Heart right ventricle (tissue), 16 donors: Measurements from ENCODE around the gene ZMYND8. TPM values are rescaled to one million over a fixed set of nuclear protein-coding genes. Genes with fewer than 3 reads are reported as not detected.
A peak's percentile ranks its signal among the peaks of the same experiment; 100 is the strongest.

Experiments
- ATAC-seq, 8 donors: fragments of 200-7000 bp; cut with Tn5 transposase; one replicate each; pipeline ENCODE4 v1.9.1; 2020; ENCODE audit warnings: mild to moderate bottlenecking in 8 of 8, moderate library complexity in 8 of 8, moderate number of reproducible peaks in 1 of 8
- DNase-seq, 2 donors: peaks; one replicate each; pipeline ENCODE4 v3.0.0-alpha.2; 2020
- H3K27ac ChIP-seq, 10 donors: fragments of 200-600 bp; sonication (generic) in 2 of 10; one replicate each; pipeline versions ENCODE4 v1.5.0 to v1.8.0; 2020 to 2022; ENCODE audit warnings: mild to moderate bottlenecking in 3 of 10
- H3K27me3 ChIP-seq, 7 donors: fragments of 200-600 bp; one replicate each; pipeline ENCODE4 v1.8.0; 2021 to 2022; ENCODE audit warnings: mild to moderate bottlenecking in 2 of 7
- H3K36me3 ChIP-seq, 9 donors: fragments of 200-600 bp; sonication (generic) in 1 of 9; one replicate each; pipeline versions ENCODE4 v1.5.0 to v1.8.0; 2020 to 2022; ENCODE audit warnings: mild to moderate bottlenecking in 2 of 9
- H3K4me1 ChIP-seq, 9 donors: fragments of 200-600 bp; sonication (generic) in 1 of 9; one replicate each; pipeline versions ENCODE4 v1.5.0 to v1.8.0; 2020 to 2022; ENCODE audit warnings: mild to moderate bottlenecking in 4 of 9
- H3K4me3 ChIP-seq, 10 donors: fragments of 200-600 bp; sonication (generic) in 2 of 10; one replicate each; pipeline versions ENCODE4 v1.5.0 to v1.8.0; 2020 to 2022; ENCODE audit warnings: mild to moderate bottlenecking in 7 of 10, moderate library complexity in 2 of 10
- H3K9me3 ChIP-seq, 11 donors: fragments of 200-600 bp in 10 of 11; sonication (generic) in 2 of 11; one replicate each; pipeline versions ENCODE4 v1.5.0 to v1.8.0; 2013 to 2022; ENCODE audit warnings: mild to moderate bottlenecking in 2 of 11, control low read depth in 1 of 11, moderate library complexity in 1 of 11
- WGBS, 2 donors: extraction: QIAGEN DNeasy Blood & Tissue Kit; methylation state at CpG; one replicate each; pipeline ENCODE4 v1.1.7; 2013; ENCODE audit warnings: inconsistent platforms in 1 of 2; 5-methylcytosine and 5-hydroxymethylcytosine counted together
- intact Hi-C, 10 donors: fragments of 100-400 bp; cut with DNase I; formaldehyde crosslinking; loops; one replicate each; pipeline versions ENCODE4 v1.11.1 to v1.14.2; 2022
- polyA plus RNA-seq, 2 donors: library from polyadenylated mRNA; stranded (reverse); fragments of 200-250 nt; gene quantifications; one replicate each; pipeline ENCODE4 v1.2.3, GENCODE V29; 2013
- total RNA-seq, 10 donors: library from RNA; stranded (reverse); fragmentation: NEBNext Ultra II Directional in 3 of 10; extraction: Animal tissue kit (Norgen Biotek cat#: 25700) in 3 of 10; gene quantifications; one replicate each; pipeline versions ENCODE4 v1.2.1 to v1.2.4, GENCODE V29; 2021 to 2023
- TF ChIP-seq, protein P1 (sequence below), 9 donors: fragments of 200-600 bp; sonication (generic) in 2 of 9; IDR thresholded peaks; one replicate each; pipeline versions ENCODE4 v1.5.0 to v1.8.0; 2021 to 2022; ENCODE audit warnings: antibody characterized with exemption in 9 of 9, mild to moderate bottlenecking in 5 of 9, moderate library complexity in 1 of 9
- donor health status: Arrhythmogenic right ventricular cardiomyopathy.
- donor health status: ischemic (EF 13 %, LVEDD 7.1; RV severe dilation, severe dysfunction).
- donor health status: healthy with polysubstance abuse.
- donor health status: DM: no; HTN: yes; CAD: no.
- donor health status: DM: no; HTN: no; CAD: no.
- donor health status: ischemic (EF 25% LVEDD 6.9; RV normal size, moderate dysfunction).
- donor health status: ischemic (EF 25% LVEDD 5.7; RV mildly dilated, moderate dysfunction).
- donor health status: healthy.
- donor health status: DM: yes; HTN: yes; CAD: no.
- donor health status: Ischemic cardiomyopathy.
- donor health status: ischemic (EF 35%, LVEDD 5.7; RV mildly dilated, moderate dysfunction).
- donor health status: nonischemic (EF 11% LVEDD 7.7; RV severe dilation, severe dysfunction).
- donor health status: DM: yes; HTN: yes; CAD: no.
- donor health status: PGD.
- donor health status: ischemic (EF 29% LVEDD 5.4; RV normal size, mild dysfunction).
- donor health status: nonischemic (EF 23%, LVEDD 6.1; RV moderate dilation, normal function).

ZMYND8 gene
- total and polyA plus RNA-seq, 12 donors, result 6.4 to 39.0 (median 28.0) TPM

DNA sequence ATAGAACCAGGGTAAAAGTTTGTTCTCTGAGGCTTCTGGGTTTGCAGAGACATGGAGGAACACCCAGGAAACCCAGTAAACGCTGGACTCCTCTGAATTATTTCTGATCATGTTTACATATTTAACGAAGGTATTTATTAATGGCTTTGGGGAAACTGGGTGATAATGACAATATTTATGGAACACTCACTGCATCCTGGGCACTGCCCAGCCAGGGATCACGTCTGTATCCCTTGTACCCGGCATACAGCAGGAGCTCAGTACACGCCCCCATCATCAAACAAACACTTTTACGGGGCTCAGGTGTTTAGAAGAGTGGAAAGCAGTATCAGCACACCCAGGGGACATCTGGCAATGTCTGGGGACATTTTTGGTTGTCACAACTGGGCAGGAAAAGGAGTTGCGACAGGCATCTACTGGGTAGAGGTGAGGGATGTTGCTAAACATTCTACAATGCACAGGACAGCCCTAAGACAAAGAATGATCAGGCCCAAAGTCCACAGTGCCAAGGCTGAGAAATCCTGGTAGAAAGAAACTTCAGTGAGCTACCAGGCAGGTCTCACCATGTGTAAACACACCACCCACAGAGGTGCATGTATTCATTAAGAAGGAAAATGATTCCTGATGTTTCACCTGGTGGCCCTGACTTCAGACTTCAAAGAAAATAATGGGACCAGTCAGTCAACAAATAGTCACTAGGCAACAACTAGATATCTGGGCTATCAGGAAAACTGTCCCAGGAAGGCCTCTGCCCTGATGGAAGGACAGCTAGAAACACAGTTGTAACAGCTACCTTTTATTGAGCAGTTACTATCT is 35.3 kb downstream of the ZMYND8 start:
- H3K9me3 ChIP-seq, result no peaks in the 10 kb centered on the region
- 85 to 91% methylated on average over 7 of the region's 7 CpGs for WGBS, 2 donors
- TF ChIP-seq, protein P1, sequence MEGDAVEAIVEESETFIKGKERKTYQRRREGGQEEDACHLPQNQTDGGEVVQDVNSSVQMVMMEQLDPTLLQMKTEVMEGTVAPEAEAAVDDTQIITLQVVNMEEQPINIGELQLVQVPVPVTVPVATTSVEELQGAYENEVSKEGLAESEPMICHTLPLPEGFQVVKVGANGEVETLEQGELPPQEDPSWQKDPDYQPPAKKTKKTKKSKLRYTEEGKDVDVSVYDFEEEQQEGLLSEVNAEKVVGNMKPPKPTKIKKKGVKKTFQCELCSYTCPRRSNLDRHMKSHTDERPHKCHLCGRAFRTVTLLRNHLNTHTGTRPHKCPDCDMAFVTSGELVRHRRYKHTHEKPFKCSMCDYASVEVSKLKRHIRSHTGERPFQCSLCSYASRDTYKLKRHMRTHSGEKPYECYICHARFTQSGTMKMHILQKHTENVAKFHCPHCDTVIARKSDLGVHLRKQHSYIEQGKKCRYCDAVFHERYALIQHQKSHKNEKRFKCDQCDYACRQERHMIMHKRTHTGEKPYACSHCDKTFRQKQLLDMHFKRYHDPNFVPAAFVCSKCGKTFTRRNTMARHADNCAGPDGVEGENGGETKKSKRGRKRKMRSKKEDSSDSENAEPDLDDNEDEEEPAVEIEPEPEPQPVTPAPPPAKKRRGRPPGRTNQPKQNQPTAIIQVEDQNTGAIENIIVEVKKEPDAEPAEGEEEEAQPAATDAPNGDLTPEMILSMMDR (IDR thresholded peaks at IDR 0.05), result no peak
- intact Hi-C loops, result no loop called here
- H3K36me3 ChIP-seq, result no peaks in the 10 kb centered on the region
- no peak for ATAC-seq
- no peak overlapping the region for H3K4me3 ChIP-seq
- H3K27ac ChIP-seq, result peak overlapping the region in 8 of 10 donors; percentile 94 to 99 (median 98)
- DNase-seq, result no peak
- H3K4me1 ChIP-seq, result peaks cover 31 to 65% (median 57%) of the 10 kb centered on the region in 9 donors
- H3K27me3 ChIP-seq, result no peaks in the 10 kb centered on the region

DNA sequence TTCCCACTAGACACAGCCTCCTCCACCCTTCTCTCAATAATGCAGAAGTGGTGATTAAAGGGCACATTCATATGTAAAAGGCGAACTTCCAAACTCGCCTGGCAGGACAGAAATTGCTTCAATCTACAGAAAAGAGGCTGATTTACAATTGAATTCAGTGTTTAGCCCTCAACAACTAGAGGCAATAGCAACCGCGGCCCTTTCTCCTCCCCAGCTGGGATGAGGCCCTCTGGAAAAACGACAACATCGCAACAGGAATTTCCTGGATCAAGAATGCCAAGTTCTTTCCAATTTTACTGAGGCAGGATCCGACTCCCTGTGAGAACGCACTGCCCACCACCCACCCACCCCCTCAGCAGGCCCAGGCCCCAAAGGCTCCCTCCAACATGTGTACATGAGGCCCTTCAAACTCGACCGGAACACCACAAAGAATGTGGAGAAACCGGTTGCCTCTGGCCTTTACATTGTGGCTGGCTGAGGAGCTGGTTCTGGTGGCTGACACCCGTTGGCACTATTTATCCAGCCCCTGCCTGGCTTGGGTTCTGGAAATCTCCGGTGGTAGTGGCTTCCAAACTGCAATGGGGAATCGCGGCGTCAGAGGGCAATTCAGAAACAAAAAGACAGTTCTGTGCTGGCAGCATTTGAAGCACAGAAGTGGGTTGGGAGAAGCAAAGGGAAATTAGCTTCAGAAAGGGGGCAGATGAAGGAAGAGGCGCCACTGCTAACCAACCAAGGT is 36.8 kb downstream of the ZMYND8 start:
- DNase-seq (peak; percentile 29 to 65), ATAC-seq (peak in 6 of 8 donors; percentile 9 to 28 (median 19))
- Histone ChIP-seq H3K4me1 (peaks cover 32 to 80% (median 71%) of the 10 kb centered on the region in 9 donors), H3K27me3 (no peaks in the 10 kb centered on the region), H3K9me3 (no peaks in the 10 kb centered on the region), H3K27ac (peak overlapping the region; percentile 94 to 99 (median 98)), H3K4me3 (peak overlapping the region in 7 of 10 donors; percentile 10 to 33 (median 20)), H3K36me3 (no peaks in the 10 kb centered on the region)
- TF ChIP-seq, protein P1 (IDR thresholded peaks at IDR 0.05), result no peak
- 25% methylated on average over 17 of the region's 17 CpGs for WGBS, 2 donors
- intact Hi-C loops, result loop anchor here in 7 of 10 donors (1.0 to 5.0 kb wide), 8 partner anchors 13 to 47 kb away; partner anchors contain the start of gene ZMYND8 (in 2 of the 7)

DNA sequence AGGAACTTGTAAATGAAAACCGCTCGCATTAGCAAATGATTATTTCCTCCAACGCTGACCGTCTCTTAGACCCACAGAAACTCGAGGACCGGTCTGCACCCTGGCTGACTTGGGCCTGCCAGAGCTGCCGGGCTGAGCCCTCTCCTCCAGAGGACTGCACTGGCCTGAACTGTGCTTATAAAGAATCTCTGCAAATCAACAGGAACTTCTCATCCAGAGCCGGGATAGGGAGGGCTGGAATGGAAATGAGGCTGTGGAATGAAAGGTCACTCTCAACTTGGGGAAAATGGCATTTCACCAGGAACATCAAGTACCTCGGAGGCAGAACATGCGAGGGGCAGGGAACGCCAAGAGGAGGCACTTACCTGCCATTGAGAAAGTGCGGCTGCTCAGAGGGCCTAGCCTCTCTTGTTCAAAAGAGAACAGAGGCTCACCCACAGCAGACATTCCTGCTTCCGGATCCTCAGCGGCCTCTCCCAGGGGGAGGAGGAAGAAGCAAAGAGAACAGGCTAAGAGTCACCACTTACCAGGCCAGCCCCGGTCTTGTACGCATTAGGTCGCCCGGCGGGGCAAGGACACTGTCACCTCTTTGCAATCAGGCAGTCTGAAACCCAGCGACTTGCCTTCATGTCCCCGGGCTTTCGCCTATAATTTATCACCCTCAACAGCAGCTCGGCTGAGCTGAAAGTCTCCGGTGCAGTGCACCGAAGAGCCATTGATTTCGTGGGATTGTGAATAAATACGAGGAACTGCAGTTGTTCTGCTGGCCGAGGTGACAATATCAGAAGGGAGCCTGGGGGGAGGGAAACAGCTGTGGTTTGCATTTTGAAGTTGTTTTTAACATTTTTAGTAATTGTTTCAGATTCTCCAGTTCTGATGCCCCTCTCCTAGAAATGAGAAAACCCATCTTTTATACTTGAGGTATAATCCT is 37.6 kb downstream of the ZMYND8 start:
- Histone ChIP-seq H3K4me1 (peaks cover 34 to 85% (median 75%) of the 10 kb centered on the region in 9 donors), H3K36me3 (no peaks in the 10 kb centered on the region), H3K4me3 (peak overlapping the region in 9 of 10 donors; percentile 3 to 33 (median 17)), H3K9me3 (no peaks in the 10 kb centered on the region), H3K27me3 (no peaks in the 10 kb centered on the region), H3K27ac (peak overlapping the region; percentile 94 to 99 (median 98))
- ATAC-seq, result peak; percentile 66 to 82 (median 70)
- 5 to 6% methylated on average over 28 of the region's 28 CpGs for WGBS, 2 donors
- TF ChIP-seq, protein P1 (IDR thresholded peaks at IDR 0.05), result no peak
- intact Hi-C loops, result loop anchor here in 7 of 10 donors (1.0 to 5.0 kb wide), 8 partner anchors 14 to 47 kb away; partner anchors contain the start of gene ZMYND8 (in 2 of the 7)
- DNase-seq, result peak; percentile 72 to 76
